ENCODE data around the gene SERINC5. TPM values are rescaled to one million over a fixed set of nuclear protein-coding genes. Genes with fewer than 3 reads are reported as not detected.
A peak's percentile ranks its signal among the peaks of the same experiment; 100 is the strongest.

Gene SERINC5
- total RNA-seq, 1 experiment from 2014 or later = 128 TPM

DNA sequence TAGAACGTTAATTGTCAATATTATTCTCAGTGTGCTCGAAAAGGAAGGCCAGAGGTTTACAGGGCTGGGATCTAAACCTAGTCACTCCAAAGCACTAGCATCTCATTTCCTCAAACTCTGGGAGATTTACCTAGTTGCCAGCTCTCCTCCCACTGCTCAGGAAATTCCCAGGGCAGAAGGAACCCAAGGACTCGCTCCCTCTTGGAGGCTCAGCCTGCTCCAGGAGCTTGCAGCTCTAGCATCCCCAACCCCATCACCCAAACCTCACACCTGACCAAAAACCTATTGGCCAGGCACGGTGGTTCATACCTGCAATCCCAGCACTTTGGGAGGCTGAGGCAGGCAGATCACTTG, 26.0 kb downstream of the SERINC5 start (continued):
- TF ChIP-seq TCF7 (CRISPR knock-in tag; IDR thresholded peaks at IDR 0.05; ENCODE audit: low read depth) = no peak

DNA sequence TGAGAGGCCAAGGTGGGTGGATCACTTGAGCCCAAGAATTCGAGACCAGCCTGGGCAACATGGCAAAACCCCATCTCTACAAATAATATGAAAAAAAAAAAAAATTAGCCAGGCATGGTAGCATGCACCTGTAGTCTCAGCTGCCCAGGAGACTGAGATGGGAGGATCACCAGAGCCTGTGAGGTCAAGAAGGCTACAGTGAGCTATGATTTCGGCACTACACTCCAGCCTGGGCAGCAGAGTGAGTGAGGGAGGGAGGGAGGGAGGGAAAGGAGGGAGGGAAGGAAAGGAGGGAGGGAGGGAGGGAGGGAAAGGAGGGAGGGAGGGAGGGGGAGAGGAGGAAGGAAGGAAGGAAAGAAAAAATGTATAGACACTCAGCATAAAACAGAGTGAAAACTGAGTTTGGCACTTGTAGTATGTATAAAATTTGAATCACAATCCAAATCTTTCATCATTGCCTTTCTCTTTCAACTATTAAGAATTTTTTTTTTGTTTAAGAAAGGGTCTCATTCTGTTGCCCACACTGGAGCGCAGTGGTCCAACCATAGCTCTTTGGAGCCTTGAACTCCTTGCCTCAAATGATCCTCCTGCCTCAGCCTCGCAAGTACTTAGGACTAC, 27.8 kb downstream of the SERINC5 start:
- H3K4me3 Mint-ChIP-seq = no peak overlapping the region
- TF ChIP-seq FOXK1 (CRISPR knock-in tag; IDR thresholded peaks at IDR 0.05) (no peak), SP1 (CRISPR knock-in tag; conservative IDR thresholded peaks at IDR 0.05) (no peak), ZBTB21 (CRISPR knock-in tag; IDR thresholded peaks at IDR 0.05; ENCODE audit: borderline replicate concordance) (no peak), IRF2 (CRISPR knock-in tag; IDR thresholded peaks at IDR 0.05; ENCODE audit: borderline replicate concordance, low read depth) (no peak), ZNF138 (CRISPR knock-in tag; conservative IDR thresholded peaks at IDR 0.05) (no peak), ESRRA (CRISPR knock-in tag; IDR thresholded peaks at IDR 0.05; ENCODE audit: borderline replicate concordance) (no peak), ZNF423 (CRISPR knock-in tag; IDR thresholded peaks at IDR 0.05) (no peak)
- TF ChIP-seq, protein P1, sequence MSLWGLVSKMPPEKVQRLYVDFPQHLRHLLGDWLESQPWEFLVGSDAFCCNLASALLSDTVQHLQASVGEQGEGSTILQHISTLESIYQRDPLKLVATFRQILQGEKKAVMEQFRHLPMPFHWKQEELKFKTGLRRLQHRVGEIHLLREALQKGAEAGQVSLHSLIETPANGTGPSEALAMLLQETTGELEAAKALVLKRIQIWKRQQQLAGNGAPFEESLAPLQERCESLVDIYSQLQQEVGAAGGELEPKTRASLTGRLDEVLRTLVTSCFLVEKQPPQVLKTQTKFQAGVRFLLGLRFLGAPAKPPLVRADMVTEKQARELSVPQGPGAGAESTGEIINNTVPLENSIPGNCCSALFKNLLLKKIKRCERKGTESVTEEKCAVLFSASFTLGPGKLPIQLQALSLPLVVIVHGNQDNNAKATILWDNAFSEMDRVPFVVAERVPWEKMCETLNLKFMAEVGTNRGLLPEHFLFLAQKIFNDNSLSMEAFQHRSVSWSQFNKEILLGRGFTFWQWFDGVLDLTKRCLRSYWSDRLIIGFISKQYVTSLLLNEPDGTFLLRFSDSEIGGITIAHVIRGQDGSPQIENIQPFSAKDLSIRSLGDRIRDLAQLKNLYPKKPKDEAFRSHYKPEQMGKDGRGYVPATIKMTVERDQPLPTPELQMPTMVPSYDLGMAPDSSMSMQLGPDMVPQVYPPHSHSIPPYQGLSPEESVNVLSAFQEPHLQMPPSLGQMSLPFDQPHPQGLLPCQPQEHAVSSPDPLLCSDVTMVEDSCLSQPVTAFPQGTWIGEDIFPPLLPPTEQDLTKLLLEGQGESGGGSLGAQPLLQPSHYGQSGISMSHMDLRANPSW (CRISPR knock-in tag; conservative IDR thresholded peaks at IDR 0.05; ENCODE audit: low read depth) = no peak
- TF ChIP-seq, protein P2, sequence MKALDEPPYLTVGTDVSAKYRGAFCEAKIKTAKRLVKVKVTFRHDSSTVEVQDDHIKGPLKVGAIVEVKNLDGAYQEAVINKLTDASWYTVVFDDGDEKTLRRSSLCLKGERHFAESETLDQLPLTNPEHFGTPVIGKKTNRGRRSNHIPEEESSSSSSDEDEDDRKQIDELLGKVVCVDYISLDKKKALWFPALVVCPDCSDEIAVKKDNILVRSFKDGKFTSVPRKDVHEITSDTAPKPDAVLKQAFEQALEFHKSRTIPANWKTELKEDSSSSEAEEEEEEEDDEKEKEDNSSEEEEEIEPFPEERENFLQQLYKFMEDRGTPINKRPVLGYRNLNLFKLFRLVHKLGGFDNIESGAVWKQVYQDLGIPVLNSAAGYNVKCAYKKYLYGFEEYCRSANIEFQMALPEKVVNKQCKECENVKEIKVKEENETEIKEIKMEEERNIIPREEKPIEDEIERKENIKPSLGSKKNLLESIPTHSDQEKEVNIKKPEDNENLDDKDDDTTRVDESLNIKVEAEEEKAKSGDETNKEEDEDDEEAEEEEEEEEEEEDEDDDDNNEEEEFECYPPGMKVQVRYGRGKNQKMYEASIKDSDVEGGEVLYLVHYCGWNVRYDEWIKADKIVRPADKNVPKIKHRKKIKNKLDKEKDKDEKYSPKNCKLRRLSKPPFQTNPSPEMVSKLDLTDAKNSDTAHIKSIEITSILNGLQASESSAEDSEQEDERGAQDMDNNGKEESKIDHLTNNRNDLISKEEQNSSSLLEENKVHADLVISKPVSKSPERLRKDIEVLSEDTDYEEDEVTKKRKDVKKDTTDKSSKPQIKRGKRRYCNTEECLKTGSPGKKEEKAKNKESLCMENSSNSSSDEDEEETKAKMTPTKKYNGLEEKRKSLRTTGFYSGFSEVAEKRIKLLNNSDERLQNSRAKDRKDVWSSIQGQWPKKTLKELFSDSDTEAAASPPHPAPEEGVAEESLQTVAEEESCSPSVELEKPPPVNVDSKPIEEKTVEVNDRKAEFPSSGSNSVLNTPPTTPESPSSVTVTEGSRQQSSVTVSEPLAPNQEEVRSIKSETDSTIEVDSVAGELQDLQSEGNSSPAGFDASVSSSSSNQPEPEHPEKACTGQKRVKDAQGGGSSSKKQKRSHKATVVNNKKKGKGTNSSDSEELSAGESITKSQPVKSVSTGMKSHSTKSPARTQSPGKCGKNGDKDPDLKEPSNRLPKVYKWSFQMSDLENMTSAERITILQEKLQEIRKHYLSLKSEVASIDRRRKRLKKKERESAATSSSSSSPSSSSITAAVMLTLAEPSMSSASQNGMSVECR (CRISPR knock-in tag; IDR thresholded peaks at IDR 0.05; ENCODE audit: borderline replicate concordance) = no peak
- TF ChIP-seq, protein P3, sequence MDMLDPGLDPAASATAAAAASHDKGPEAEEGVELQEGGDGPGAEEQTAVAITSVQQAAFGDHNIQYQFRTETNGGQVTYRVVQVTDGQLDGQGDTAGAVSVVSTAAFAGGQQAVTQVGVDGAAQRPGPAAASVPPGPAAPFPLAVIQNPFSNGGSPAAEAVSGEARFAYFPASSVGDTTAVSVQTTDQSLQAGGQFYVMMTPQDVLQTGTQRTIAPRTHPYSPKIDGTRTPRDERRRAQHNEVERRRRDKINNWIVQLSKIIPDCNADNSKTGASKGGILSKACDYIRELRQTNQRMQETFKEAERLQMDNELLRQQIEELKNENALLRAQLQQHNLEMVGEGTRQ (CRISPR knock-in tag; IDR thresholded peaks at IDR 0.05) = no peak
- TF ChIP-seq, protein P4, sequence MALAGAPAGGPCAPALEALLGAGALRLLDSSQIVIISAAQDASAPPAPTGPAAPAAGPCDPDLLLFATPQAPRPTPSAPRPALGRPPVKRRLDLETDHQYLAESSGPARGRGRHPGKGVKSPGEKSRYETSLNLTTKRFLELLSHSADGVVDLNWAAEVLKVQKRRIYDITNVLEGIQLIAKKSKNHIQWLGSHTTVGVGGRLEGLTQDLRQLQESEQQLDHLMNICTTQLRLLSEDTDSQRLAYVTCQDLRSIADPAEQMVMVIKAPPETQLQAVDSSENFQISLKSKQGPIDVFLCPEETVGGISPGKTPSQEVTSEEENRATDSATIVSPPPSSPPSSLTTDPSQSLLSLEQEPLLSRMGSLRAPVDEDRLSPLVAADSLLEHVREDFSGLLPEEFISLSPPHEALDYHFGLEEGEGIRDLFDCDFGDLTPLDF (CRISPR knock-in tag; IDR thresholded peaks at IDR 0.05) = no peak
- ATAC-seq (no peak), DNase-seq (ENCODE audit: low spot score) (no peak)
- peaks cover 9% of the 10 kb centered on the region for H3K36me3 Mint-ChIP-seq
- H3K4me1 Mint-ChIP-seq = peaks cover 48% of the 10 kb centered on the region
- no peaks in the 10 kb centered on the region for H3K9me3 Mint-ChIP-seq
- H3K27me3 Mint-ChIP-seq (ENCODE audit: low read depth) = no peaks in the 10 kb centered on the region; the same call in 1 of the 2 replicates
- H3K27ac Mint-ChIP-seq = 0 out of 2 replicates have a peak overlapping the region, but pooled peaks have one; percentile 32
- ChIA-PET CTCF (interaction anchor here (0.6 kb wide), 1 partner anchor 29 kb away, joined by 3 read pairs; no protein-coding TSS in a partner anchor), POLR2A (no interaction called here)

DNA sequence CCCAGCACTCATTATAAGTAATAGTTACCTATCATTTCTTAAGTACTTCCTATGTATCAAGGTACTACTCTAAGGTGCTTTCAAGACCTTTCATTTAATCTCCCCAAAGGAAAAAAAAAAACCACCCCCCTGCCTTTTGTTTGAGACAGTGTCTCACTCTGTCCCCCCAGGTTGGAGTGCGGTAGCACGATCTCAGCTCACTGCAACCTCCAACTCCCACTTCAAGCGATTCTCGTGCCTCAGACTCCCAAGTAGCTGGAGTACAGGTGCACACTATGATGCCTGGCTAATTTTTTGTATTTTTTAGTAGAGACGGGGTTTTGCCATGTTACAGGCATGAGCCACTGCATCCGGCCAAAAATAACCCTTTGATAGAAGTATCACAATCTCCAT, 29.9 kb downstream of the SERINC5 start:
- peak overlapping the region; percentile 77 for H3K27ac Mint-ChIP-seq
- no peaks in the 10 kb centered on the region for H3K9me3 Mint-ChIP-seq
- H3K27me3 Mint-ChIP-seq (ENCODE audit: low read depth) = no peaks in the 10 kb centered on the region; the same call in 1 of the 2 replicates
- no peak overlapping the region for H3K4me3 Mint-ChIP-seq
- DNase-seq (ENCODE audit: low spot score) (no peak), ATAC-seq (no peak)
- H3K4me1 Mint-ChIP-seq = peaks cover 54% of the 10 kb centered on the region
- ChIA-PET POLR2A (interaction anchor here (0.6 kb wide), 2 partner anchors 20 kb away, joined by 5 to 6 read pairs; no protein-coding TSS in a partner anchor), CTCF (interaction anchor here (0.7 kb wide), 1 partner anchor 53 kb away, joined by 4 read pairs; no protein-coding TSS in a partner anchor)
- peaks cover 15% of the 10 kb centered on the region for H3K36me3 Mint-ChIP-seq
- TF ChIP-seq ETV6 (CRISPR knock-in tag; IDR thresholded peaks at IDR 0.05) = no peak
- TF ChIP-seq JUN (CRISPR knock-in tag; IDR thresholded peaks at IDR 0.05) = no peak
- TF ChIP-seq, protein P1 (CRISPR knock-in tag; conservative IDR thresholded peaks at IDR 0.05; ENCODE audit: low read depth) = no peak
- no peak for TF ChIP-seq ESRRA (CRISPR knock-in tag; IDR thresholded peaks at IDR 0.05; ENCODE audit: borderline replicate concordance)
- TF ChIP-seq, protein P5, sequence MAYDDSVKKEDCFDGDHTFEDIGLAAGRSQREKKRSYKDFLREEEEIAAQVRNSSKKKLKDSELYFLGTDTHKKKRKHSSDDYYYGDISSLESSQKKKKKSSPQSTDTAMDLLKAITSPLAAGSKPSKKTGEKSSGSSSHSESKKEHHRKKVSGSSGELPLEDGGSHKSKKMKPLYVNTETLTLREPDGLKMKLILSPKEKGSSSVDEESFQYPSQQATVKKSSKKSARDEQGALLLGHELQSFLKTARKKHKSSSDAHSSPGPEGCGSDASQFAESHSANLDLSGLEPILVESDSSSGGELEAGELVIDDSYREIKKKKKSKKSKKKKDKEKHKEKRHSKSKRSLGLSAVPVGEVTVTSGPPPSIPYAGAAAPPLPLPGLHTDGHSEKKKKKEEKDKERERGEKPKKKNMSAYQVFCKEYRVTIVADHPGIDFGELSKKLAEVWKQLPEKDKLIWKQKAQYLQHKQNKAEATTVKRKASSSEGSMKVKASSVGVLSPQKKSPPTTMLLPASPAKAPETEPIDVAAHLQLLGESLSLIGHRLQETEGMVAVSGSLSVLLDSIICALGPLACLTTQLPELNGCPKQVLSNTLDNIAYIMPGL (CRISPR knock-in tag; IDR thresholded peaks at IDR 0.05) = no peak
- TF ChIP-seq ZNF219 (CRISPR knock-in tag; IDR thresholded peaks at IDR 0.05; ENCODE audit: borderline replicate concordance) = no peak

Data from WTC11 (cell line).